ENCODE results near the gene FER.

Gene FER

GRCh38 chr5:108786806-108787483 is 39.2 kb downstream of the FER start:
- CTCF ChIA-PET: interaction anchor here (0.7 kb wide), 1 partner anchor 687 kb away, joined by 3 read pairs; no protein-coding TSS in a partner anchor
- POLR2A ChIA-PET: no interaction called here
- Histone ChIP-seq H3K36me3 (ENCODE audit: control insufficient read depth in 2 of 2, insufficient read depth in 1 of 2, low read length in 2 of 2) (peaks cover 0 to 8% of the 10 kb centered on the region in 2 experiments; a peak in 1 of 3 replicates), H3K9me3 (ENCODE audit: control insufficient read depth, insufficient read depth, low read depth, low read length) (no peaks in the 10 kb centered on the region), H3K4me3 (ENCODE audit: low read depth, low read length) (no peak overlapping the region), H3K4me1 (ENCODE audit: control insufficient read depth, insufficient read depth, low read length) (no peaks in the 10 kb centered on the region), H3K27ac (ENCODE audit: extremely low read depth, low read depth, low read length) (no peak overlapping the region)
- TF ChIP-seq EGR2 (tag by site-specific recombination; IDR thresholded peaks at IDR 0.05; ENCODE audit: low read depth) (no peak), KLF17 (tag by site-specific recombination; IDR thresholded peaks at IDR 0.05) (no peak), ZNF140 (tag by site-specific recombination; IDR thresholded peaks at IDR 0.05) (no peak), IKZF3 (tag by site-specific recombination; IDR thresholded peaks at IDR 0.05) (no peak), ZNF639 (tag by site-specific recombination; IDR thresholded peaks at IDR 0.05) (no peak), FEZF1 (tag by site-specific recombination; IDR thresholded peaks at IDR 0.05) (no peak), ZBTB6 (tag by site-specific recombination; IDR thresholded peaks at IDR 0.05) (no peak), ZBTB20 (tag by site-specific recombination; IDR thresholded peaks at IDR 0.05) (no peak), ZBTB21 (tag by site-specific recombination; IDR thresholded peaks at IDR 0.05) (no peak), ZNF76 (tag by site-specific recombination; IDR thresholded peaks at IDR 0.05; ENCODE audit: borderline replicate concordance, low read depth) (no peak), ZNF23 (tag by site-specific recombination; IDR thresholded peaks at IDR 0.05; ENCODE audit: borderline replicate concordance) (no peak), ZNF121 (tag by site-specific recombination; IDR thresholded peaks at IDR 0.05) (no peak)

- TF ChIP-seq ZFP37 (tag by site-specific recombination; IDR thresholded peaks at IDR 0.05) (no peak), ZNF692 (tag by site-specific recombination; IDR thresholded peaks at IDR 0.05) (no peak), ZNF792 (tag by site-specific recombination; IDR thresholded peaks at IDR 0.05) (no peak), EGR2 (tag by site-specific recombination; IDR thresholded peaks at IDR 0.05; ENCODE audit: low read depth) (no peak), ZBTB17 (tag by site-specific recombination; IDR thresholded peaks at IDR 0.05) (no peak), ZBTB7A (tag by site-specific recombination; IDR thresholded peaks at IDR 0.05; ENCODE audit: low read depth) (no peak), ZBTB21 (tag by site-specific recombination; IDR thresholded peaks at IDR 0.05) (no peak), ZNF776 (tag by site-specific recombination; IDR thresholded peaks at IDR 0.05; ENCODE audit: borderline replicate concordance) (no peak), ZNF416 (tag by site-specific recombination; IDR thresholded peaks at IDR 0.05) (no peak), ZNF626 (tag by site-specific recombination; IDR thresholded peaks at IDR 0.05) (no peak)
- Histone ChIP-seq H3K9me3 (ENCODE audit: control insufficient read depth, insufficient read depth, low read depth, low read length) (no peaks in the 10 kb centered on the region), H3K27ac (ENCODE audit: extremely low read depth, low read depth, low read length) (no peak overlapping the region), H3K4me1 (ENCODE audit: control insufficient read depth, insufficient read depth, low read length) (no peaks in the 10 kb centered on the region), H3K4me3 (ENCODE audit: low read depth, low read length) (no peak overlapping the region), H3K36me3 (ENCODE audit: control insufficient read depth in 2 of 2, insufficient read depth in 1 of 2, low read length in 2 of 2) (peaks cover 0 to 8% of the 10 kb centered on the region in 2 experiments; a peak in 1 of 3 replicates)
- CTCF ChIA-PET: interaction anchor here (0.6 kb wide), 1 partner anchor 146 kb away, joined by 4 read pairs; no protein-coding TSS in a partner anchor
- POLR2A ChIA-PET: no interaction called here
These were observed 40.4 kb downstream of the FER start for GRCh38 chr5:108788142-108788541.
